AG09309 (cell line): ENCODE measurements around the gene CREB5.

Source experiments
- DNase-seq: peaks from one replicate; pipeline ENCODE4 v3.0.0-alpha.2; 2010; ENCODE audit warnings: low read depth
- H3K4me3 ChIP-seq: 2 replicates; pipeline ENCODE4 v1.5.1; 2011; ENCODE audit warnings: mild to moderate bottlenecking, low read depth, low read length, moderate library complexity; ENCODE audit not compliant: control insufficient read depth
- CTCF ChIP-seq: IDR thresholded peaks from 2 replicates; pipeline ENCODE4 v1.5.1; 2011; ENCODE audit warnings: mild to moderate bottlenecking, low read depth, low read length, inconsistent platforms; ENCODE audit not compliant: insufficient read depth, control insufficient read depth; ENCODE audit errors: missing control alignments

Gene CREB5

GRCh38 chr7:28753613-28754012 lies 341.3 kb downstream of the CREB5 start:
- DNase-seq: no peak
- TF ChIP-seq CTCF: no peak
- no peak overlapping the region for H3K4me3 ChIP-seq

- TF ChIP-seq CTCF: no peak
- no peak overlapping the region for H3K4me3 ChIP-seq
- no peak for DNase-seq
Measured at GRCh38 chr7:28754027-28754426, 341.7 kb downstream of the CREB5 start.

- no peak overlapping the region for H3K4me3 ChIP-seq
- DNase-seq: no peak
- TF ChIP-seq CTCF: no peak
Measured at GRCh38 chr7:28754447-28754846, 342.1 kb downstream of the CREB5 start.

GRCh38 chr7:28755255-28755654 lies 342.9 kb downstream of the CREB5 start:
- DNase-seq: peak; percentile 51
- H3K4me3 ChIP-seq: no peak overlapping the region
- no peak for TF ChIP-seq CTCF

GRCh38 chr7:28758186-28758585 lies 345.9 kb downstream of the CREB5 start:
- DNase-seq: no peak
- no peak for TF ChIP-seq CTCF
- no peak overlapping the region for H3K4me3 ChIP-seq

DNA sequence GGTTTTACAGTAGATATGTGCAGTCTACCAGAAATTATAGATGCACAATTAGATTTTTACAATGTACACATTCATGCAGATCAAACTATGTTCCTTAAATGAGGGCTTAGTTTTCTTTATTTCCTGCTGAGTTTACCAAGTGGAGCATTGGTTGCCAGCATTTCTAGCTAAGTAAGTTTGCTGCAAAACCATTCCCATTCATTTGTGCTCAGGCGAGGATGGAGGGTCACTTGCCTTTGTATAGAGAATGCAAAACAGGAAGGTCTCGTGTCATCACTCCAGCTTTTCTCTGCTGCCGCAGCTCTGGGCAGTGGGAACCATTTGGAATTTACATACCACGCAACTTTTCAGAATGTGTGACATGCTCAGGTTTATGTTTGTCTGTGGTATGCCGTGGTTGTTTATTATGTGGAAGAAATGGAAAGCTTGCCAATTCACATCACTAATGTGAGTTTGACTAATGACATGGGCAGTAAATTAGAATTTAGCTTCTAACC lies 347.2 kb downstream of the CREB5 start:
- no peak overlapping the region for H3K4me3 ChIP-seq
- no peak for DNase-seq
- no peak for TF ChIP-seq CTCF

GRCh38 chr7:28761505-28761904 lies 349.2 kb downstream of the CREB5 start:
- DNase-seq: no peak
- no peak overlapping the region for H3K4me3 ChIP-seq
- no peak for TF ChIP-seq CTCF
